Heart left ventricle (tissue), 13 donors: ENCODE results near the gene IL24.

Experiments used
- POLR2A ChIP-seq, 2 donors: fragments of 450-650 bp; IDR thresholded peaks; one replicate each; pipeline ENCODE4 v1.6.1; 2017; ENCODE audit warnings: antibody characterized with exemption in 2 of 2, mild to moderate bottlenecking in 2 of 2, moderate library complexity in 2 of 2
- TF ChIP-seq, protein P1 (sequence below), 12 donors: fragments of 200-600 bp; sonication (generic) in 4 of 12; IDR thresholded peaks; one replicate each; pipeline versions ENCODE4 v1.5.0 to v1.8.0; 2018 to 2022; ENCODE audit warnings: antibody characterized with exemption in 12 of 12, mild to moderate bottlenecking in 5 of 12
- donor health status: ischemic (EF 13 %, LVEDD 7.1; RV severe dilation, severe dysfunction).
- donor health status: DM: no; HTN: yes; CAD: no.
- donor health status: DM: no; HTN: no; CAD: no.
- donor health status: ischemic (EF 25% LVEDD 6.9; RV normal size, moderate dysfunction).
- donor health status: ischemic (EF 25% LVEDD 5.7; RV mildly dilated, moderate dysfunction).
- donor health status: ischemic (EF 35%, LVEDD 5.7; RV mildly dilated, moderate dysfunction).
- donor health status: nonischemic (EF 11% LVEDD 7.7; RV severe dilation, severe dysfunction).
- donor health status: DM: yes; HTN: yes; CAD: no.
- donor health status: PGD.
- donor health status: ischemic (EF 29% LVEDD 5.4; RV normal size, mild dysfunction).
- donor health status: nonischemic (EF 23%, LVEDD 6.1; RV moderate dilation, normal function).

DNA sequence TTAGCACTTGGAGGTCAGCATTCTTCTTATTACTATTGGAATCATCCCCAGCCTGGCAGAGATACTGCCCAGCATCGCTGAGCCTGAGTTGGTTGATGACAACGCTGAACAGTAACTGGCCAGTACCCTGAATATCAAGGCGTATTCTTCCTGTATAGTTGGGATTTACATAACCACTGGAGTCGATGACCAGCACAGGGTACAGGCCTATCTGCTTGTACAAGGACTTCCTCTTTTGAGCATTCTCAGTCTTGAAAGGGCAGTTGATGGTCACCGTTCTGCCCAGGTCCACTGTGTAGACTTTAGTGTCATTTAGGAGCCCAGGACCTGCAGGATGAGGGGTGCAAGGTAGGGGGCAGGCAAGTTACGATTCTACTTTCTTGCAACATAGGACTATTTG is 40.2 kb downstream of the IL24 start:
- TF ChIP-seq, protein P1, sequence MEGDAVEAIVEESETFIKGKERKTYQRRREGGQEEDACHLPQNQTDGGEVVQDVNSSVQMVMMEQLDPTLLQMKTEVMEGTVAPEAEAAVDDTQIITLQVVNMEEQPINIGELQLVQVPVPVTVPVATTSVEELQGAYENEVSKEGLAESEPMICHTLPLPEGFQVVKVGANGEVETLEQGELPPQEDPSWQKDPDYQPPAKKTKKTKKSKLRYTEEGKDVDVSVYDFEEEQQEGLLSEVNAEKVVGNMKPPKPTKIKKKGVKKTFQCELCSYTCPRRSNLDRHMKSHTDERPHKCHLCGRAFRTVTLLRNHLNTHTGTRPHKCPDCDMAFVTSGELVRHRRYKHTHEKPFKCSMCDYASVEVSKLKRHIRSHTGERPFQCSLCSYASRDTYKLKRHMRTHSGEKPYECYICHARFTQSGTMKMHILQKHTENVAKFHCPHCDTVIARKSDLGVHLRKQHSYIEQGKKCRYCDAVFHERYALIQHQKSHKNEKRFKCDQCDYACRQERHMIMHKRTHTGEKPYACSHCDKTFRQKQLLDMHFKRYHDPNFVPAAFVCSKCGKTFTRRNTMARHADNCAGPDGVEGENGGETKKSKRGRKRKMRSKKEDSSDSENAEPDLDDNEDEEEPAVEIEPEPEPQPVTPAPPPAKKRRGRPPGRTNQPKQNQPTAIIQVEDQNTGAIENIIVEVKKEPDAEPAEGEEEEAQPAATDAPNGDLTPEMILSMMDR (IDR thresholded peaks at IDR 0.05), result no peak
- TF ChIP-seq POLR2A (IDR thresholded peaks at IDR 0.05), result no peak
